Measurements from ENCODE around the gene KRT82. TPM values are rescaled to one million over a fixed set of nuclear protein-coding genes. Genes with fewer than 3 reads are reported as not detected.

KRT82 gene
- total and polyA plus RNA-seq, 2 experiments from 2014 or later = not detected

- Histone ChIP-seq H4K20me1 (ENCODE audit: insufficient read depth, poor library complexity, severe bottlenecking) (no peaks in the 10 kb centered on the region), H3K9me2 (replicated peaks; ENCODE audit: insufficient read depth) (no peaks in the 10 kb centered on the region), H3K4me3 (no peak overlapping the region), H3K79me2 (no peaks in the 10 kb centered on the region), H3K27ac (no peak overlapping the region), H3K9me3 (ENCODE audit: low read depth) (no peaks in the 10 kb centered on the region), H3K27me3 (no peaks in the 10 kb centered on the region), H3K4me1 (ENCODE audit: insufficient read depth) (no peaks in the 10 kb centered on the region), H3K36me3 (replicated peaks; ENCODE audit: insufficient read depth, low read depth) (no peaks in the 10 kb centered on the region), H3K4me2 (no peak overlapping the region), H2AFZ (no peak overlapping the region)
- WGBS (ENCODE audit: low lambda C conversion rate, missing lambda C conversion rate) = 96% methylated on average over 12 of the region's 12 CpGs
- TF ChIP-seq CTCF (IDR thresholded peaks at IDR 0.05; ENCODE audit: poor library complexity) (no peak), EZH2 (IDR thresholded peaks at IDR 0.05; ENCODE audit: borderline replicate concordance) (no peak), EZH2phosphoT487 (IDR thresholded peaks at IDR 0.05; ENCODE audit: low read depth, severe bottlenecking, unreplicated experiment) (no peak)
- DNase-seq (ENCODE audit: low spot score) = no peak
Measured at GRCh38 chr12:52363111-52363679, 42.9 kb downstream of the KRT82 start.

- DNase-seq (ENCODE audit: low spot score) = no peak
- Histone ChIP-seq H3K9me2 (replicated peaks; ENCODE audit: insufficient read depth) (no peaks in the 10 kb centered on the region), H3K4me1 (ENCODE audit: insufficient read depth) (no peaks in the 10 kb centered on the region), H2AFZ (no peak overlapping the region), H3K36me3 (replicated peaks; ENCODE audit: insufficient read depth, low read depth) (no peaks in the 10 kb centered on the region), H3K9me3 (ENCODE audit: low read depth) (no peaks in the 10 kb centered on the region), H3K27ac (no peak overlapping the region), H4K20me1 (ENCODE audit: insufficient read depth, poor library complexity, severe bottlenecking) (no peaks in the 10 kb centered on the region), H3K4me2 (no peak overlapping the region), H3K27me3 (no peaks in the 10 kb centered on the region), H3K4me3 (no peak overlapping the region), H3K79me2 (no peaks in the 10 kb centered on the region)
- TF ChIP-seq EZH2phosphoT487 (IDR thresholded peaks at IDR 0.05; ENCODE audit: low read depth, severe bottlenecking, unreplicated experiment) = no peak
- no peak for TF ChIP-seq CTCF (IDR thresholded peaks at IDR 0.05; ENCODE audit: poor library complexity)
- no peak for TF ChIP-seq EZH2 (IDR thresholded peaks at IDR 0.05; ENCODE audit: borderline replicate concordance)
- 83% methylated on average over 11 of the region's 11 CpGs for WGBS (ENCODE audit: low lambda C conversion rate, missing lambda C conversion rate)
Measured at GRCh38 chr12:52362118-52362726, 43.9 kb downstream of the KRT82 start.

GRCh38 chr12:52361553-52361952 lies 44.6 kb downstream of the KRT82 start:
- DNase-seq (ENCODE audit: low spot score) = no peak
- Histone ChIP-seq H3K4me1 (ENCODE audit: insufficient read depth) (no peaks in the 10 kb centered on the region), H3K4me3 (no peak overlapping the region), H3K9me3 (ENCODE audit: low read depth) (no peaks in the 10 kb centered on the region), H3K4me2 (no peak overlapping the region), H3K36me3 (replicated peaks; ENCODE audit: insufficient read depth, low read depth) (no peaks in the 10 kb centered on the region), H3K9me2 (replicated peaks; ENCODE audit: insufficient read depth) (no peaks in the 10 kb centered on the region), H3K27me3 (no peaks in the 10 kb centered on the region), H3K79me2 (no peaks in the 10 kb centered on the region), H4K20me1 (ENCODE audit: insufficient read depth, poor library complexity, severe bottlenecking) (no peaks in the 10 kb centered on the region), H3K27ac (no peak overlapping the region), H2AFZ (no peak overlapping the region)
- no peak for TF ChIP-seq EZH2phosphoT487 (IDR thresholded peaks at IDR 0.05; ENCODE audit: low read depth, severe bottlenecking, unreplicated experiment)
- TF ChIP-seq EZH2 (IDR thresholded peaks at IDR 0.05; ENCODE audit: borderline replicate concordance) = no peak
- TF ChIP-seq CTCF (IDR thresholded peaks at IDR 0.05; ENCODE audit: poor library complexity) = no peak
- WGBS (ENCODE audit: low lambda C conversion rate, missing lambda C conversion rate) = 100% methylated on average over 1 of the region's 1 CpG

Measured in hepatocyte (in vitro differentiated cells).